Stimulated activated CD4-positive, alpha-beta T cell treated with anti-CD3 and anti-CD28 coated beads, Interleukin-4, amount 100 ng/mL, for 4 hours (primary cell): ENCODE results near the gene PLAAT3.
"Not testable (repeated sequence)": the region's sequence is repeated elsewhere in the genome, so short reads cannot be mapped to it uniquely, and the experiment has no call there.

ENCODE experiments used
- DNase-seq, 2 experiments: peaks; one replicate each; pipeline ENCODE4 v3.0.0-alpha.2; 2020

Gene PLAAT3

GRCh38 chr11:63608353-63609345 is 5.6 kb downstream of the PLAAT3 start:
- no peak for DNase-seq

DNA sequence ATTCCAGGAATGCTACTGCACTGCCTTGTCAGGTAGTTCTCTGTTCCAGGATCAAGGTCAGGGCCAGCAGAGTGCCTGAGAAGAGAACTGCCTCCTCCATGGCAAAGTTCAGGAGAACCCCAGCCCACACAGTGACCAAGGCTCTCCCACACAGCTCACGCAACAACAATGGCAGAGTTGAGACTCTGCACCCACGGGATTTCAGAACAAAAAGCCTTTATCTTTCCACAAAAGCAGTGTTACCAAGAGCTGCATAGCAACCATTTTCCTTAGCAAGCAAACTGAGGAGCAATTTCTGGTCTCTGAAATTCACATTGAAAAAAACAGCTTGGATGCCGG is 11.1 kb downstream of the PLAAT3 start:
- no peak for DNase-seq

DNA sequence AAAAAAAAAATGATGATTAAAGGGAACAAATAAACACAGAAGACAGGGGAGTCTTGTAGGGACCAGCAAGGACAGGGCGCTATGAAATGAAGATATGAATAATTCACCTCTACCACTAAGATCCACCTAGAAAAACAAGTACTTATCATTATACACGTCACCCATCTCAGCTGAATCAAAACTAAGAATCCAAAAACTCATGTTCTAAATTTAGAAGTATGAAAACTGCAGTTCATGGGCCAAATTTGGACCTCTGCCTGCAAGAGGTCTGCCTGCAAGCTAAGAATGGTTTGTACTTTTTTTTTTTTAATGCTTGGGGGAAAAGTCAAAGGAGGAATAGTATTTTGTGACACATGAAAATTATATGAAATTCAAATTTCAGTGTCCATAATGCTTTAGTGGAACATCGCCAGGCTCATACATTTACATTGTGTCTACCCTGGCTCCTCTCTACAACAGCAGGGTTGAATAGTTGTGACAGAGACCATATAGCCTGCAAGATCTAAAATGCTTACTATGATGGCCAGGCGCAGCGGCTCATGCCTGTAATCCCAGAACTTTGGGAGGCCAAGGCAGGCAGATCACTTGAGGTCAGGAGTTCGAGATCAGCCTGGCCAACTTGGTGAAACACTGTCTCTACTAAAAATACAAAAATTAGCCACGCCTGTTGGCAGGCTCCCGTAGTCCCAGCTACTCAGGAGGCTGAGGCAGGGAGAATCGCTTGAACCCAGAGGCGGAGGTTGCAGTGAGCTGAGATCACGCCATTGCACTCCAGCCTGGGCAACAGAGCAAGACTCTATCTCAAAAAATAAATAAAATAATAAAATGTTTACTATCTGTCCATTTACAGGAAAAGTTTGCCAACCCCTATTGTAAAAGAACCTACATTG is 11.7 kb downstream of the PLAAT3 start:
- DNase-seq: not testable (repeated sequence)

GRCh38 chr11:63599211-63600122 is 14.8 kb downstream of the PLAAT3 start:
- no peak for DNase-seq

DNA sequence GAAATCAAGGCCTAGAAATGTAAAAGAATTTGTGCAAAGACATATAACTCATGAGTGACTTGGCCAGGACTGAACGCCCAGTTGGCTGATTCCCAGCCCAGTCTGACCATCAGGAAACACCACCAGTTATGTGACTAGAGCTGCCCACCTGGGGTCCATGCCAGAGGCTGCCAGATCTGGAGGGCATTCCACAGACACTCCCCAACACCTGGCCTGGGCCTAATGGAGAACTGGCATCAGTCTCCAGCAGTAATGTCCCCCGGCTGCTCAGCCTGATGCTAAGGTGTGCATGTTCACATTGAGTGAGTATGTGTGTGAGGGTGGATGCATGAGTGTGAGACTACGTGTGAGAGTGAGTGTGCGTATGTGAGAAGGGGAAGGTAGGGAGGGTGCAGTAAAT is 15.7 kb downstream of the PLAAT3 start:
- DNase-seq: no peak

DNA sequence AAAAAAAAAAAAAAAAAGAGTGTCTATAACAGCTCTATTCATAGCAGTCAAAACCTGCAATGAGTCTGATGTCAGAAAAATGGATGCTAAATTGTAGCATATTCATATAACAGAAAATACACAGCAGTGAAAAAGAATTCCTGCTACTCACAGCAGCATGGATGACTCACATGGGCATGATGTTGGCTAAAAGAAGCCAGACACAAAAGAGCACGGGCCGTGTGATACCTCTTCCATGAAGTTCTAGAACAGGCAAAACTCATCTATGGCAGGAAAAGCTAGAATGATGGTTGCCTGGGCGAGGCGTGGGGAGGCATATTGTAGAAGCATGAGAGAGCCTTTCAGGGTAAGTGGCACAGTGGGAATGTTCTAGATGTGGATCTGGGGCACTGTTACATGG is 18.9 kb downstream of the PLAAT3 start:
- DNase-seq: no peak

- no peak for DNase-seq
These were observed 21.2 kb downstream of the PLAAT3 start for GRCh38 chr11:63592975-63593395.

DNA sequence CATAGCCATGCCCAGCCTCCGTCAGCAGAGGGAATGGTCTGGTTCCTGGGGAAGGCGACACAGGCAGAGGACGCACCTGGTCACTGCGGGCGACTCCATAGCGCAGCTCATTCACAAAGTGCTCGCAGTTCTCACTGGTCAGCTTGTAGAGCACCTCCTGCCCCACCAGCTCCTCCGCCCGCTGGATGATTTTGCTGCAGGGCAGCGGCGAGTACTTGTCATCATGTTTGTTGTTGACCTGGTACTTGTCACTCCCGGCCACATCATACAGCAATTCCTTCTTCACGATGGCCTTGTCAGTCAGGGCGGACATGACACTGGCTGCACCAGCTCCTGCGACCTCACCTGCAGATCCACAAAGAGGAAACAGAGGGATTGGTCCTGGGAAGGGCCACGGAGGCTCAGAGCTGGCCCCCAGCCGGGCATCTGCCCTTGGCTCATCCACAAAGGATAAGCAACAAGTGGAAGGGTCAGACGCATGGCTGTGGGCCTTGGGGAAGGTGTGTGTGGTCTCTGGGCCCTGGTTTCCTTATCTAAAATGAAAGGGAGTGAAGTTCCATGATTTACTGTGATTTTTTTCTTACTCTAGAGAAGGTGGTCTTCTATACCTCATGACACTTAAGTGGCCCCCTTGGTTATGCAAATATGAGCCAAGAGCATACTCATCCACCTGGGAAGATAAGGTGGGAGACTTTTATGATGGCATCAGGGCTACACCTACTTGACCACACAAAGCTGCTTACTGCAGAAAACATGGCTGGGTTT is 24.0 kb downstream of the PLAAT3 start:
- no peak for DNase-seq

- no peak for DNase-seq
These were observed 25.2 kb downstream of the PLAAT3 start for GRCh38 chr11:63589000-63589399.

- no peak for DNase-seq
These were observed 27.6 kb downstream of the PLAAT3 start for GRCh38 chr11:63586451-63587166.

DNA sequence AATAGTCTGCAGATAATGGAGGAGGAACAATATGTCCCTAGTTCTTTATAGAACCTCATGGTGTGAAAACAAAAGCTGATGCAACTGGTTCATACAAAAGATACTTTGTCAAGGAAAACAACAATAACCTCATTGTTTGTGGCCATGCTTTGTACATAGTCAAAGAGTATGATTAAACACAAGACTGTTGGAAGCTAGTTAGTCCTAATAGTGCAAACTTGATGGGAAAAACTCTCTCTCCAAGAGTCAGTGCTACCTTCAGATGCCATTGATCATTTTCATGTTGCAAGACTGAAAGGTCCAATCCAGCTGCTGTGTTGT is 30.9 kb downstream of the PLAAT3 start:
- no peak for DNase-seq

- not testable (repeated sequence) for DNase-seq
These were observed 33.0 kb downstream of the PLAAT3 start for GRCh38 chr11:63581224-63581623.

GRCh38 chr11:63578882-63579281 is 35.4 kb downstream of the PLAAT3 start:
- not testable (repeated sequence) for DNase-seq

- DNase-seq: no peak
These were observed 39.2 kb downstream of the PLAAT3 start for GRCh38 chr11:63574856-63575602.

GRCh38 chr11:63573881-63574855 is 40.1 kb downstream of the PLAAT3 start:
- DNase-seq: peak in 1 of 2 experiments; percentile 30

DNA sequence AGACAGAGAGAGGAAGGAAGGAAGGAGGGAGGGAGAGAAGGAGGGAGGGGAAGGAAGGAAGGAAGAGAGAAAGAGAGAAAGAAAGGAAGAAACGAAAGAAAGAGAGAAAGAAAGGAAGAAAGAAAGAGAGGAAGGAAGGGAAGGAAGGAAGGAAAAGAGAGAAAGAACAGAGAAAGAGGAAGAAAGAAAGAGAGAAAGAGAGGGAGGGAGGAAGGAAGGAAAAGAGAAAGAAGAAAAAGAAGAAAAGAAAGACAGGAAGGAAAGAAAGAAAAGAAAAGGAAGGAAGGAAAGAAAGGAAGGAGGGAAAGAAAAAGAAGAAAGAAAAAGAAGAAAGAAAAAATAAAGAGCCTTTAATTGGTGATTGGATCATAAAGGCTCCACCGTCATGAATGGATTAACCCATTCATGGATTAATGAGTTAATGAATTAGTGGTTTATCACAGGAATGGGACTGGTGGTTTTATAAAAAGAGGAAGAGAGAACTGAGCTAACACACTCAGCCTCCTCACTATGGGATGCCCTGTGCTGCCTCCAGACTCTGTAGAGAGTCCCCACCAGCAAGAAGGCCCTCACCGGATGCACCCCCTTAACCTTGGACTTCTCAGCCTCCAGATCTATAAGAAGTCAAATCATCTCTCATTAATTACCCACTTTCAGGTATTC is 42.1 kb downstream of the PLAAT3 start:
- no peak for DNase-seq

- DNase-seq: no peak
These were observed 44.7 kb downstream of the PLAAT3 start for GRCh38 chr11:63569570-63569969.

DNA sequence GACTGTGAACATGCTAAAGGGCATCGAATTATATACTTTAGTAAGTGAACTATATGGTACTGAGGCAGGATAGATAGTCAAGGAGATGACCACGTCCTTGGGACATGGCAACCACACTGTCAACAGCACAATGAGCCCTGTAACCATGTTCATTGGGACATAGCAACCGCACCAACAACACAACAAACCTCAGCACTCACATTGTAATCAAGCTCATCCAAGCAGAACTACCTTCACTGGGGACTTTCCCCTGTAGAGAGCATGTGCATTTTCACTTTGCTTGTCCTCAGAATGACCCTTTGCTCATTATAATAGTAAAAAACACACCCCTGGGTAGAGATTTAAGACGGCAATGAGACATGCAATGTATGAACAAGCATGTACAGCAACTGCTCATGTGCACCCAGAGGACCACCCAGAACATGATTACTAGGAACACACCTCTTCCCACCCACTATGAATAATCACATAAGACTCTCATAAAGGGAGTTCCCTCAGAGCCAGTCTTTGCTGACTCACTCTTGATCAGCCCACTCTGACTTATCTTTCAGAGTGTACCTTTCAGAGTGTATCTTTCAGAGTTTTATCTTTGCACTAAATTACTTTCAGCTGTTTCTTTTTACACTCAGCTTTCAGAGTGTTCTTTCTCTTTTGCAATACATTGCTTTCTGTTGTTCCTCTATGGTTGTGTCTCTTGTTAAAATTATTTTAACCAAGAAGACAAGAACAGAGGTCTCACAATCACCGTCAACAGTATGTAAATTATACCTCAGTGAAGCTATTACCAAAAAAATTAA is 47.0 kb downstream of the PLAAT3 start:
- DNase-seq: peak in 1 of 2 experiments; percentile 72
